A549 treated with DMSO at 1 μM for 4 hours (cell line): Measurements from ENCODE around the gene SYTL3. TPM values are rescaled to one million over a fixed set of nuclear protein-coding genes. Genes with fewer than 3 reads are reported as not detected.

Experiments used
- total RNA-seq: library from RNA; stranded (reverse); fragments of 200-300 nt; extraction: Qiagen RNA extraction; gene quantifications from 5 replicates; pipeline ENCODE4 v1.2.3, GENCODE V29; 2022; ENCODE audit warnings: low read depth

SYTL3 gene, protein sequence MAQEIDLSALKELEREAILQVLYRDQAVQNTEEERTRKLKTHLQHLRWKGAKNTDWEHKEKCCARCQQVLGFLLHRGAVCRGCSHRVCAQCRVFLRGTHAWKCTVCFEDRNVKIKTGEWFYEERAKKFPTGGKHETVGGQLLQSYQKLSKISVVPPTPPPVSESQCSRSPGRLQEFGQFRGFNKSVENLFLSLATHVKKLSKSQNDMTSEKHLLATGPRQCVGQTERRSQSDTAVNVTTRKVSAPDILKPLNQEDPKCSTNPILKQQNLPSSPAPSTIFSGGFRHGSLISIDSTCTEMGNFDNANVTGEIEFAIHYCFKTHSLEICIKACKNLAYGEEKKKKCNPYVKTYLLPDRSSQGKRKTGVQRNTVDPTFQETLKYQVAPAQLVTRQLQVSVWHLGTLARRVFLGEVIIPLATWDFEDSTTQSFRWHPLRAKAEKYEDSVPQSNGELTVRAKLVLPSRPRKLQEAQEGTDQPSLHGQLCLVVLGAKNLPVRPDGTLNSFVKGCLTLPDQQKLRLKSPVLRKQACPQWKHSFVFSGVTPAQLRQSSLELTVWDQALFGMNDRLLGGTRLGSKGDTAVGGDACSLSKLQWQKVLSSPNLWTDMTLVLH
- total RNA-seq = 1.0 to 1.3 TPM (median 1.1 TPM) in 5 replicates

DNA sequence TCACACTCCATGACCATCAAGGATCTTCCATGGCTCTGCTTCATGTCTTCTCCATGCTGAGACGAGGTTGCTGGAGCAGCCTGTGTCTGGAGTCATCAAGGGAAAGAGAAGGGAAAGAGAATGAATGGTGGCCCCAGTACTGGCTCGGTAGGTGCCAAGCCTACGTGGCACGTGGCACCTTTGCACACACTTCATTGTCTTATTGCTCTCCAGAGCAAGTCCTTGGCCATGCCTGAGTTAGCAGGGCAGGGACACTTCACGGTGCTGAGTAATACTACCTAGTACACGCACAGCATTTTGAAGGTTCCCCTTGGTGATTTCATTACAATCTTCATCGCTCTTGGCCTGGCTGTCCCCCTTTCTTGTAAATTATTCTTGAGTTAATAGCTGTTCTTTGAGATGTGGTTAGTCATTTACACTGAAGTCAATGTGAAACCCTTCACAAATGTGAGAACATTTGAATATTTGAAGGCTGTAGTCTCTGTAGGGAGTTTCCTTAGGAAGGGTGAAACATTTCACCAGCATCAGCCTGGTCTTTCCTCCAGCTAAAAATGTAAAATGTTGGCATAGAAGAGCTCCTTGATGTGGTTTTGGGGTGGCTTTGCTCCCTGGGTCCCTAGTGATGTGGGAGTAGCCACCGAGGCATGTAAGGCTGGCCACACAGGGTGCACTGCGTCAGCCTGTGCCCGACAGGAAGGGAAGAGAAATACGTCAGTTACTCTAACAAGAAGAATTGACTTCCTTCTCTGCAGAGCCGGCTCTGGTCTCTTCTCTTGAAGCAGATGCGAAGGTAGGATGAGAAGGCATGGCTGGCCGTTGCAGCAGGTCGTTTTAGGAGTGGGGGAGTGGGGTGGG is at the start of gene SYTL3:
SYTL3 (plus strand) TSS at position 766 of the 855 bp plus-strand sequence. CDS start 13,215 bp downstream, outside the sequence.

DNA sequence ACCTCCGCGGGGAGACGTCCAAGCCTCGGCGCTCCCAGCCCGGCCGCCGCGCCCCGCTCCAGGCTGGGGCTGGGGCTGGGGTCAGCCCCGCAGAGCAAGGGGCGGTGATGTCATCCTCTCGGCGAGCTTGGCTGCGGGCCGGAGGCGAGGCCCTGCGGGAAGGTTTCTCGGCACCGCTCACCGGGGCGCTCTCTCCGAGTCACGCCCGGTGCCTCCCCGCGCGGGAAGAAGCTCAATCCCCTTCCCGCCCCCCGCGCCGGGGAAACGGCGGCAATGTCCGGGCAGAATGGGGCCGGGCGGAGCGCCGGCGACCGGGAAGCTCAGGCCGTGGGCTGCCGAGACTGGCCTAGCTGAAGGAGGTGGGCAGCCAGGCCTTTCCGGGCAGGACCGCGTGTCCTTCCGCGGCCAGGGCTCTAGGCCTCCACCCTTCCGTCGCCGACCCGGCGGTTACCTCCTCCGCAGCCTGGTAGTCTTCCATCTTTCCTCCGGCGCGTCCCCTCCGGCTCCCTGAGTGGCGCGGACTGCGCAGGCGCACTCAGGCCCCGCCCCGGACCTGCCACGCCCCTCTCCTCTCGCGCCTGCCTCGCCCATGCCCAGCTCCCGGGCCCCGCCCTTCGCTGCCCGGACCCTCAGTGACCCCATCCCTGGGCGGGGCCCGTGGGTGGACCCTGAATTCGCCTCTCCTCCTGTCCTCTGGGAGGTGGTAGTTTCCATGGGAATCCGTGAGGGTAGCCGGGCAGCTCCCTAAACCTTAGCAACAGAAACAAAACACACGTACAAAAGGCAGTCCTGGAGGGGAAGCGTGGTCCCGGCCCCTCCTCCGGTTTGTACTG is 5.4 kb upstream of the SYTL3 start, which contains the start of gene DYNLT1:
DYNLT1 (minus strand) TSS at position 513 of the 833 bp plus-strand sequence; CDS start at position 478, 35 bp downstream.

Other genes with a start within 250 kb of the SYTL3 start
- gene TMEM181, start 90.0 kb upstream of the SYTL3 start, total RNA-seq = 11.4 to 17.9 TPM (median 16.3 TPM) in 5 replicates
- 94.3 to 119 TPM (median 104 TPM) in 5 replicates for gene DYNLT1, start 5.3 kb upstream of the SYTL3 start, total RNA-seq
- gene EZR, start 169.3 kb downstream of the SYTL3 start, total RNA-seq = 301 to 331 TPM (median 327 TPM) in 5 replicates